Lung (tissue), 12 donors: ENCODE measurements around the gene AMBN. TPM values are rescaled to one million over a fixed set of nuclear protein-coding genes. Genes with fewer than 3 reads are reported as not detected.

Experiments
- ATAC-seq: fragments of 200-7000 bp; cut with Tn5 transposase; one replicate; pipeline ENCODE4 v1.9.1; 2020; ENCODE audit warnings: moderate number of reproducible peaks; ENCODE audit not compliant: insufficient read depth, low FRiP score
- DNase-seq, 3 donors: peaks; one replicate each; pipeline ENCODE4 v3.0.0-alpha.2; 2013 to 2017
- H3K27ac ChIP-seq, 2 donors: one replicate each; pipeline ENCODE4 v1.5.1; 2013; ENCODE audit warnings: mild to moderate bottlenecking in 2 of 2, moderate library complexity in 2 of 2, control low read depth in 1 of 2, inconsistent platforms in 1 of 2, low read depth in 1 of 2, low read length in 1 of 2
- H3K27me3 ChIP-seq, 3 donors: one replicate each; pipeline ENCODE4 v1.5.1; 2013; ENCODE audit warnings: low read length in 2 of 3; ENCODE audit not compliant: control insufficient read depth in 3 of 3, insufficient read depth in 3 of 3
- H3K36me3 ChIP-seq, 4 donors: one replicate each; pipeline ENCODE4 v1.5.1; 2013; ENCODE audit warnings: low read length in 4 of 4, mild to moderate bottlenecking in 1 of 4, moderate library complexity in 1 of 4; ENCODE audit not compliant: control insufficient read depth in 4 of 4, insufficient read depth in 4 of 4
- H3K4me1 ChIP-seq, 5 donors: one replicate each; pipeline ENCODE4 v1.5.1; 2013; ENCODE audit warnings: low read length in 5 of 5, mild to moderate bottlenecking in 2 of 5, moderate library complexity in 1 of 5; ENCODE audit not compliant: control insufficient read depth in 5 of 5, insufficient read depth in 5 of 5
- H3K4me3 ChIP-seq: one replicate; pipeline ENCODE4 v1.5.1; 2013; ENCODE audit warnings: mild to moderate bottlenecking, control low read depth, moderate library complexity
- H3K9ac ChIP-seq, 2 donors: one replicate each; pipeline ENCODE4 v1.5.1; 2013; ENCODE audit warnings: low read length in 2 of 2, control low read depth in 1 of 2; ENCODE audit not compliant: insufficient read depth in 1 of 2
- H3K9me3 ChIP-seq, 4 donors: one replicate each; pipeline ENCODE4 v1.5.1; 2013; ENCODE audit warnings: low read length in 3 of 4, mild to moderate bottlenecking in 1 of 4, moderate library complexity in 1 of 4; ENCODE audit not compliant: control insufficient read depth in 4 of 4, insufficient read depth in 3 of 4
- CTCF ChIP-seq: IDR thresholded peaks from 2 replicates; pipeline ENCODE4 v1.5.1; 2012; ENCODE audit warnings: mild to moderate bottlenecking; ENCODE audit errors: control extremely low read depth, extremely low read depth
- WGBS, 2 donors: extraction: QIAGEN DNeasy Blood & Tissue Kit; methylation state at CpG; one replicate each; pipeline ENCODE4 v1.1.7; 2013; 5-methylcytosine and 5-hydroxymethylcytosine counted together
- polyA plus RNA-seq, 2 donors: library from polyadenylated mRNA; stranded (reverse); fragments of 200-250 nt; gene quantifications; one replicate each; pipeline ENCODE4 v1.2.1, GENCODE V29; 2013
- total RNA-seq, 2 donors: library from RNA; depleted of rRNA in 1 of 2; stranded (reverse); fragments of >200 nt in 1 of 2; gene quantifications; one replicate each; pipeline ENCODE4 v1.2.1, GENCODE V29; 2014 to 2021
- donor health status: control.
- donor health status: control.
- donor health status: Bipolar disorder and iron deficiency.
- donor health status: healthy.
- donor health status: DM: yes; HTN: yes; CAD: no.

Gene AMBN
- total and polyA plus RNA-seq, 4 donors: not detected

- Histone ChIP-seq H3K36me3 (no peaks in the 10 kb centered on the region), H3K4me1 (peaks cover 0 to 8% (median 0%) of the 10 kb centered on the region in 5 donors), H3K27ac (no peak overlapping the region), H3K9ac (no peak overlapping the region), H3K27me3 (no peaks in the 10 kb centered on the region), H3K4me3 (no peak overlapping the region), H3K9me3 (no peaks in the 10 kb centered on the region)
- DNase-seq (no peak), ATAC-seq (no peak)
- WGBS, 2 donors: 94 to 95% methylated on average over 2 of the region's 2 CpGs
- no peak for TF ChIP-seq CTCF
These were observed 27.7 kb downstream of the AMBN start for GRCh38 chr4:70619778-70620177.

GRCh38 chr4:70623323-70623722 lies 31.3 kb downstream of the AMBN start:
- TF ChIP-seq CTCF: no peak
- ATAC-seq: no peak
- no peak overlapping the region for H3K27ac ChIP-seq
- WGBS, 2 donors: 97 to 99% methylated on average over 3 of the region's 3 CpGs
- H3K9ac ChIP-seq: no peak overlapping the region
- H3K4me1 ChIP-seq: no peaks in the 10 kb centered on the region
- no peak overlapping the region for H3K4me3 ChIP-seq
- no peaks in the 10 kb centered on the region for H3K27me3 ChIP-seq
- no peak for DNase-seq
- no peaks in the 10 kb centered on the region for H3K9me3 ChIP-seq
- no peaks in the 10 kb centered on the region for H3K36me3 ChIP-seq

GRCh38 chr4:70624226-70624793 lies 32.3 kb downstream of the AMBN start:
- Histone ChIP-seq H3K27ac (no peak overlapping the region), H3K36me3 (no peaks in the 10 kb centered on the region), H3K27me3 (no peaks in the 10 kb centered on the region), H3K4me1 (no peaks in the 10 kb centered on the region), H3K4me3 (no peak overlapping the region), H3K9me3 (no peaks in the 10 kb centered on the region), H3K9ac (no peak overlapping the region)
- 50 to 71% methylated on average over 1 of the region's 1 CpG for WGBS, 2 donors
- TF ChIP-seq CTCF: no peak
- DNase-seq (no peak), ATAC-seq (no peak)

- TF ChIP-seq CTCF: no peak
- 83 to 85% methylated on average over 1 of the region's 1 CpG for WGBS, 2 donors
- no peaks in the 10 kb centered on the region for H3K36me3 ChIP-seq
- no peaks in the 10 kb centered on the region for H3K9me3 ChIP-seq
- no peaks in the 10 kb centered on the region for H3K4me1 ChIP-seq
- DNase-seq (no peak), ATAC-seq (no peak)
- no peak overlapping the region for H3K4me3 ChIP-seq
- no peak overlapping the region for H3K27ac ChIP-seq
- H3K9ac ChIP-seq: no peak overlapping the region
- no peaks in the 10 kb centered on the region for H3K27me3 ChIP-seq
These were observed 35.6 kb downstream of the AMBN start for GRCh38 chr4:70627620-70628019.
